Mesendoderm (in vitro differentiated cells): ENCODE results near the gene EIF5AL1.

Source experiments
- DNase-seq: peaks from one replicate; pipeline ENCODE4 v3.0.0; 2013
- H2AK5ac ChIP-seq: 2 replicates; pipeline ENCODE4 v1.6.1; 2013; ENCODE audit warnings: low read length, inconsistent platforms
- H2BK120ac ChIP-seq: 2 replicates; pipeline ENCODE4 v1.6.1; 2013; ENCODE audit warnings: low read depth, mild to moderate bottlenecking, low read length, moderate library complexity, mixed read lengths
- H2BK15ac ChIP-seq: replicated peaks from 2 replicates; pipeline ENCODE4 v1.6.1; 2013; ENCODE audit warnings: low read depth, mild to moderate bottlenecking, moderate library complexity
- H2BK5ac ChIP-seq: 2 replicates; pipeline ENCODE4 v1.6.1; 2013; ENCODE audit warnings: low read length, inconsistent platforms
- H3K18ac ChIP-seq: 2 replicates; pipeline ENCODE4 v1.6.1; 2013; ENCODE audit warnings: mild to moderate bottlenecking, low read length, mixed read lengths
- H3K23ac ChIP-seq: one replicate; pipeline ENCODE4 v1.6.1; 2013; ENCODE audit warnings: low read length
- H3K27ac ChIP-seq: 2 replicates; pipeline ENCODE4 v1.5.1; 2013; ENCODE audit warnings: low read depth, mild to moderate bottlenecking, inconsistent platforms, low read length, moderate library complexity
- H3K27me3 ChIP-seq: 2 replicates; pipeline ENCODE4 v1.6.1; 2013; ENCODE audit warnings: low read length, control low read depth, mild to moderate bottlenecking, inconsistent platforms; ENCODE audit not compliant: insufficient read depth, poor library complexity
- H3K36me3 ChIP-seq: 2 replicates; pipeline ENCODE4 v1.6.1; 2013; ENCODE audit warnings: low read length, inconsistent platforms; ENCODE audit not compliant: control insufficient read depth, insufficient read depth
- H3K4ac ChIP-seq: one replicate; pipeline ENCODE4 v1.6.1; 2013; ENCODE audit warnings: low read depth, mild to moderate bottlenecking, low read length, moderate library complexity
- H3K4me1 ChIP-seq: 2 replicates; pipeline ENCODE4 v1.6.1; 2013; ENCODE audit warnings: low read depth, low read length, inconsistent platforms; ENCODE audit not compliant: control insufficient read depth
- H3K4me2 ChIP-seq: 2 replicates; pipeline ENCODE4 v1.6.1; 2013; ENCODE audit warnings: low read length
- H3K4me3 ChIP-seq: 2 replicates; pipeline ENCODE4 v1.5.1; 2013; ENCODE audit warnings: mild to moderate bottlenecking, low read length
- H3K56ac ChIP-seq: one replicate; pipeline ENCODE4 v1.6.1; 2013; ENCODE audit warnings: low read length
- H3K79me1 ChIP-seq: 2 replicates; pipeline ENCODE4 v1.6.1; 2013; ENCODE audit warnings: low read length, inconsistent platforms
- H3K79me2 ChIP-seq: 2 replicates; pipeline ENCODE4 v1.6.1; 2013; ENCODE audit warnings: mild to moderate bottlenecking, low read length; ENCODE audit not compliant: control insufficient read depth, insufficient read depth
- H3K9ac ChIP-seq: 2 replicates; pipeline ENCODE4 v1.6.1; 2013; ENCODE audit warnings: low read length, inconsistent platforms
- H4K5ac ChIP-seq: one replicate; pipeline ENCODE4 v1.6.1; 2013; ENCODE audit warnings: low read length
- H4K8ac ChIP-seq: one replicate; pipeline ENCODE4 v1.6.1; 2013; ENCODE audit warnings: low read depth, mild to moderate bottlenecking, control low read depth, low read length, moderate library complexity
- WGBS: extraction: QIAGEN DNeasy Blood & Tissue Kit; methylation state at CpG from one replicate; pipeline ENCODE4 v1.1.7; 2013; ENCODE audit warnings: low lambda C conversion rate, missing lambda C conversion rate; ENCODE audit not compliant: insufficient coverage; ENCODE audit errors: extremely low coverage; 5-methylcytosine and 5-hydroxymethylcytosine counted together

The EIF5AL1 gene

GRCh38 chr10:79475877-79476276 lies 36.5 kb upstream of the EIF5AL1 start:
- Histone ChIP-seq H4K8ac (no peak overlapping the region), H3K36me3 (no peaks in the 10 kb centered on the region), H3K27ac (no peak overlapping the region), H3K79me2 (no peaks in the 10 kb centered on the region), H2AK5ac (no peak overlapping the region), H3K4me3 (no peak overlapping the region), H3K18ac (no peak overlapping the region), H3K9ac (no peak overlapping the region), H3K4me1 (no peaks in the 10 kb centered on the region), H3K23ac (no peak overlapping the region), H3K56ac (no peak overlapping the region), H3K4me2 (no peak overlapping the region), H2BK5ac (no peak overlapping the region), H4K5ac (no peak overlapping the region), H3K79me1 (no peaks in the 10 kb centered on the region), H2BK15ac (no peak overlapping the region), H3K27me3 (no peaks in the 10 kb centered on the region), H3K4ac (no peak overlapping the region), H2BK120ac (no peak overlapping the region)
- no peak for DNase-seq
- no CpG with 5 or more reads among the region's 3 CpGs for WGBS

DNA sequence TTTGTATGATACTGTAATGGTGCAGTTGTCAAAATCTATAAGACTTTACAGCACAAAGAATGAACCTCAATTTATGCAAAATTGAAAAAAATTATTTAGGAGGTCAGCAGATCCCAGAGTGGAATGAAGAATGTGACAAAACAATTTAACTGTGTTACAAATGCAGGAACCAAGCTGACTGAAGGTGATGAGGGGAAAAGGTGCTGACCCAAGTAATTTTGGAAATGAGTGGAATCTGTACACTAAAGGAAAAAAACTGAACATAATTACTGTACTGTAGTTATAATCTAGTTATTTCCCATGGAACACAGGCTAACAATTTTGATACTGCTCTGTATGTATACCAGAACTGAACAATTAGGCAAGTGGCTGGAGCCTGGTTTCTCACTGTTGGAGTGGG lies 35.7 kb upstream of the EIF5AL1 start:
- Histone ChIP-seq H3K36me3 (no peaks in the 10 kb centered on the region), H3K27me3 (no peaks in the 10 kb centered on the region), H2AK5ac (no peak overlapping the region), H4K5ac (no peak overlapping the region), H3K18ac (no peak overlapping the region), H4K8ac (no peak overlapping the region), H3K4ac (no peak overlapping the region), H3K4me3 (no peak overlapping the region), H3K4me2 (no peak overlapping the region), H3K79me2 (no peaks in the 10 kb centered on the region), H3K23ac (no peak overlapping the region), H3K4me1 (no peaks in the 10 kb centered on the region), H2BK120ac (no peak overlapping the region), H3K79me1 (no peaks in the 10 kb centered on the region), H3K9ac (no peak overlapping the region), H2BK5ac (no peak overlapping the region), H3K27ac (no peak overlapping the region), H3K56ac (no peak overlapping the region), H2BK15ac (no peak overlapping the region)
- DNase-seq, result no peak

DNA sequence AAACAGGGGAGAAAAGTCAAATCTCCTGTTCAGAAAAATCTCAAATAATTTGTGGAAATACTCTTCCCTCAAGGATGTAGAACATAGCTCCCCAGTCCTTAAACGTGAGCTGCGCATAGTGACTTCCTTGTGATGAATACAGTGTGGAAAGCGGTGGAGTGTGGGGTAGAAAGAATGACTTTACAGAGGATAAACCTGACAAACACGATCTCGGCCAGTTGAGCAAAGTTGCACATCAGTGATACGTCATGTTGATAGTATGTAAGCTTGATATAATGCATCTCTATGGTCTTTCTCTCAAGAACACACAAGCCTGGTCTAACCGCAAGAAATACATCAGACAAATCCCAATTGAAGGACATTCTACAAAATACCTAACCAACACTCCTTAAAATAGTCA lies 34.9 kb upstream of the EIF5AL1 start:
- Histone ChIP-seq H3K79me2 (no peaks in the 10 kb centered on the region), H2BK15ac (no peak overlapping the region), H3K18ac (no peak overlapping the region), H2BK5ac (no peak overlapping the region), H3K36me3 (no peaks in the 10 kb centered on the region), H2AK5ac (no peak overlapping the region), H4K8ac (no peak overlapping the region), H3K27me3 (no peaks in the 10 kb centered on the region), H3K56ac (no peak overlapping the region), H3K4me1 (no peaks in the 10 kb centered on the region), H3K4ac (no peak overlapping the region), H3K4me3 (no peak overlapping the region), H3K9ac (no peak overlapping the region), H3K27ac (no peak overlapping the region), H3K23ac (no peak overlapping the region), H3K4me2 (no peak overlapping the region), H2BK120ac (no peak overlapping the region), H3K79me1 (no peaks in the 10 kb centered on the region), H4K5ac (no peak overlapping the region)
- no peak for DNase-seq
- no CpG with 5 or more reads among the region's 7 CpGs for WGBS

DNA sequence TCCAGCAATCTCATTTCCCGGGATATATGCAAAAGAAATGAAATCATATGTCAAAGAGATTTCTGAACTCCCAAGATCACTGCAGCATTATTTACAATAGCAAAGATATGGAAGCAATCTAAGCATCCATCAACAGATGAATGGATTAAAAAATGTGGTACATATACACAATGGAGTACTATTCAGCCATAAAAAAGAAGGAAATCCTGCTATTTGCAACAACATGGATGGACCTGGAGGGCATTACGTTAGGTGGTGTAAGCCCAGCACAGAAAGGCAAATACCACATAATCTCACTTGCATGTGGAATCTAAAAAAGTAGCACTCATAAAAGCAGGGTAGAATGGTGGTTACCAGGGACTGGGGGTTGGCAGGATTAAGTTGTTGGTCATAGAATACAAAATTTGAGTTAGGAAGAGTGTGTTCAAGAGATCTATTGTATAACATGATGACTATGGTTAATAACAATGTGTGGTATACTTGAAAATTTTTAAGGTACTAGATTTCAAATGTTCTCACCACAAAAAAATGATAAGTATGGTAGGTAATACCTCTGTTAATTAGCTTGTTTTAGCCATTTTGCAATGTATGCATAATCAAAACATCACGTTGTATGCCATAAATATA lies 32.9 kb upstream of the EIF5AL1 start:
- Histone ChIP-seq H3K4me2 (no peak overlapping the region), H2BK120ac (no peak overlapping the region), H3K23ac (no peak overlapping the region), H2AK5ac (no peak overlapping the region), H3K4me1 (no peaks in the 10 kb centered on the region), H2BK15ac (no peak overlapping the region), H3K4me3 (no peak overlapping the region), H2BK5ac (no peak overlapping the region), H3K56ac (no peak overlapping the region), H4K8ac (no peak overlapping the region), H3K9ac (no peak overlapping the region), H3K27me3 (no peaks in the 10 kb centered on the region), H3K36me3 (no peaks in the 10 kb centered on the region), H3K4ac (no peak overlapping the region), H3K79me1 (no peaks in the 10 kb centered on the region), H3K79me2 (no peaks in the 10 kb centered on the region), H3K27ac (no peak overlapping the region), H4K5ac (no peak overlapping the region), H3K18ac (no peak overlapping the region)
- no peak for DNase-seq
- WGBS, result no CpG with 5 or more reads among the region's 3 CpGs

- no peak for DNase-seq
- no peaks in the 10 kb centered on the region for H3K36me3 ChIP-seq
- H3K27ac ChIP-seq, result no peak overlapping the region
- no peak overlapping the region for H4K8ac ChIP-seq
- H2BK120ac ChIP-seq, result no peak overlapping the region
- H3K4ac ChIP-seq, result no peak overlapping the region
- H3K9ac ChIP-seq, result no peak overlapping the region
- no peaks in the 10 kb centered on the region for H3K79me2 ChIP-seq
- no peak overlapping the region for H3K4me2 ChIP-seq
- no peak overlapping the region for H2BK5ac ChIP-seq
- H3K4me3 ChIP-seq, result no peak overlapping the region
- no peak overlapping the region for H3K23ac ChIP-seq
- H2BK15ac ChIP-seq, result no peak overlapping the region
- no peak overlapping the region for H2AK5ac ChIP-seq
- no peak overlapping the region for H4K5ac ChIP-seq
- H3K27me3 ChIP-seq, result no peaks in the 10 kb centered on the region
- H3K79me1 ChIP-seq, result no peaks in the 10 kb centered on the region
- H3K56ac ChIP-seq, result no peak overlapping the region
- H3K4me1 ChIP-seq, result no peaks in the 10 kb centered on the region
- no CpG with 5 or more reads among the region's 1 CpG for WGBS
- no peak overlapping the region for H3K18ac ChIP-seq
These were observed 30.0 kb upstream of the EIF5AL1 start for GRCh38 chr10:79482304-79482703.

DNA sequence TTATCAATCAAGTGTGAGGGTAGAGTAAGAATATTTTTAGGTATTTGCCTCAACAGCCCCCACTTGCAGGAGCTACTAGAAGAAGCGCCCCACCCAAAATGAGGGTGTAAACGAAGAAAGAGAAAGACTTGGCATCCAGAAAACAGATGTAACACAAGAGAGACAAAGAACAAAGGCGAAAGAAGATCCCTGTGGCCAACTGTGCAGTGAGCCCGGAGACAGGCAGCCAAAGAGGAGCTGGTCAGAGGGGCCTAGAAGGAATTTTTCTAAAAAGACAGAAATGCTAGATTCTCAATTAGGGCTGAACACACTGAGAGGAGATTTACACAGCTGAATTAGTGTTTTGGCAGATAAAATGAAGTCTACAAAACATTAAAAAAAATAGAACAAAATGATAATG lies 29.6 kb upstream of the EIF5AL1 start:
- Histone ChIP-seq H3K4me3 (no peak overlapping the region), H3K79me2 (no peaks in the 10 kb centered on the region), H3K9ac (no peak overlapping the region), H3K18ac (no peak overlapping the region), H2BK120ac (no peak overlapping the region), H3K27me3 (no peaks in the 10 kb centered on the region), H3K79me1 (no peaks in the 10 kb centered on the region), H2BK5ac (no peak overlapping the region), H3K27ac (no peak overlapping the region), H3K4me1 (no peaks in the 10 kb centered on the region), H3K4ac (no peak overlapping the region), H3K23ac (no peak overlapping the region), H3K56ac (no peak overlapping the region), H4K5ac (no peak overlapping the region), H3K36me3 (no peaks in the 10 kb centered on the region), H2AK5ac (no peak overlapping the region), H4K8ac (no peak overlapping the region), H2BK15ac (no peak overlapping the region), H3K4me2 (no peak overlapping the region)
- DNase-seq, result no peak
- WGBS, result no CpG with 5 or more reads among the region's 4 CpGs
